SKM-1 treated with dmso at 0.1 percent for 144 hours (cell line): ENCODE measurements around the gene TMC6.
"Not testable (repeated sequence)": the region's sequence is repeated elsewhere in the genome, so short reads cannot be mapped to it uniquely, and the experiment has no call there.

Source experiments
- DNase-seq: peaks from one replicate; lab custom pipeline; 2025; ENCODE audit not compliant: unreplicated experiment; lab: John Stamatoyannopoulos, UW

Gene TMC6

DNA sequence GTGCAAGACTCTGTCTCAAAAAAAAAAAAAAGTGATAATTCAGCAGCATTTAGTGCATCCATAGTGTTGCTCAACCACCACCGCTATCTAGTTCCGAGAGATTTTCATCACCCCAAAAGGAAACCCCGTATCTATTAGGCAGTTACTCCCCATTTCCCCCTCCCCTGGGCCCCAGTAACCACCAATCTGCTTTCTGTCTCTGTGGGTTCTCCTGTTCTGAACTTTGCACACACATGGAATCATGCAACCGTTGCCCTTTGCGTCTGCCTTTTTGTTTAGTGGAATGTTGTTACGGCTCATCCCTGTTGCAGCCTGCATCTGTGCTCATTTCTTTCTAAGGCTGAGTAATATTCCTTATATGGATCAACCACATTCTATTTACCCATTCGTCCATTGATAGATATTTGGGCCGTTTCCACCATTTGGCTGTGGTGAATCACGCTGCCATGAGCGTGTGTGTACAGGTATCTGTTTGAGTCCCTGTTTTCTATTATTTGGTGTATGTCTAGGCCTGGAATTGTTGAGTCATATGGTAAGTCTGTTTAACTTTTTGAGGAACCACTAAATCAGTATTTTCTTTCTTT, 31.1 kb upstream of the TMC6 start:
- DNase-seq, result peak; percentile 70

- DNase-seq, result peak; percentile 86
Observed at GRCh38 chr17:78154903-78155811, 26.6 kb upstream of the TMC6 start.

DNA sequence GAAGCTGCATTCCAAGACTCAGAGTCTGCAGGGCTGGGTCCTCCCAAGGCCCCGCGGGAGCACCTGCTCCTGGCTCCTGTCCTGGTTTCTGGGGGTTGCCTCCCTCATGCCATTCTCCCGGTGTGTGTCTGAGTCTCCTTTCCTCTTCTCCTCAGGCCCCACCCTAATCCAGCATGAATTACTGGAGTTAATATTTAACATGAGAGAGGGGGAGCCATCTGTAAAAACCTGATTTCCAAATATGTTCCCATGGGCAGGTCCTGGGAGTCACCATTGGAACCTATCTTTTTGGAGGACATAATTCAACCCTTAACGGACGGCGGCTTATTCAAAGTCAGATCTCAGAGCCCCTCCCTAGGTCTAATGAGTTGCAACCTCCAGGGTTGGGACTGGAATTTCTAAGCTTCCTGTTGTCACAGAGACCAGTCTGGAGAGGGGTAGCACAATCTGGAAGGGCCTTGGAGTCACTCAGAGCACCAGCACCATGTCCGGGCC, 23.0 kb upstream of the TMC6 start:
- no peak for DNase-seq

GRCh38 chr17:78148286-78149016, 19.9 kb upstream of the TMC6 start:
- DNase-seq, result no peak

DNA sequence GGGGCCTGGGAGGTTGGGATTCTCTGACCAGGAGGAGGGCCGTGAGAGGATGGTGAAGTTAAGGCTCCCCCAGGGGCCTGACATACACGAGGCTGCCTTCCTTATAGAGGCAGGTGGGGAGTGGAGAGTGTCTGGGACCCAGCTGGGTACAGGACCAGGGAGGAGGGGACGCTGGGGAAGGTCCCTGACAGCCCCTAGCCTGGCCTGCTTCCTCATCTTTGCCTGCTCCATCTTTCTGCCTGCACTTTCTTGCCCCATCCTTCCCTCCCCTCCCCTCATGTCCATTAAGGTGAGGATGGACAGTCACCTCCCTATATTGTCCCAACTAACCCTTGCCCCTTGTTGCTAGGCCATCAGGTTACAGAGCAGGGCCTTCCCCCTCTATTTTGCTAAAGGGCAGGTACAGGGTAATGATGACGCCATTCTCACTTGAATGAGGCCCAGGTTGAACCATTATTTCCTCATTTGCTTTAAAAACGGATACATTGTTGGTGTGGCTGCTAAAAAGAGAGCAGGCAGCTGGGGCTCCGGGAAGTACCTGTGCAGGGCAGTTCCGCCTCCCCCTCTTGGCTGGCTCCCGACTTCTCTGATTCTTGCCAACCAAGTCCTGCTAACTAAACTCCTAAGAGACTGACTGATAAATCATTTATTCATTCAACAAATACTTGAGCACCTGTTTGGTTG, 18.9 kb upstream of the TMC6 start:
- peak; percentile 54 for DNase-seq

DNA sequence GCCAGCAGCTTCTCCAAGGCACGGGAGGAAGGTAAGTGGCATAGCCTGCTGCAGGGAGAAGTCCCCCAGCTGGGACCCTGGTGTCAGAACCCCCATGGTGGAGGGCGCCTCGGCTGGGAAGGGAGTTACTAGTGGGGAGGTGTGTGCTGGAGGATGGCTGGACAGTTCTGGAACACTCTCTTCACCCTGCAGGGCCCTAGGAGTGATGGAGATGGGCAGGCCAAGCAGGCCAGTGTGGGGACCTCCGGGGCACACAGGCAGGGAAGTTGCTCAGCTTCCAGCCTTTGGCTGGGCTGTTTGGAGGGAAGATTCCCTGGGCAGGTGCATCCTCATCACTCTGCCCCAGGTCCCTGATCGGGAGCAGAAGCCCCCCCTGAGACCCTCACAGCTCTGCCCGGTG, 18.3 kb upstream of the TMC6 start:
- DNase-seq, result no peak

- no peak for DNase-seq
Observed at GRCh38 chr17:78146471-78146869, 17.9 kb upstream of the TMC6 start.

- DNase-seq, result no peak
Observed at GRCh38 chr17:78144736-78145641, 16.4 kb upstream of the TMC6 start.

GRCh38 chr17:78144147-78144719, 15.7 kb upstream of the TMC6 start:
- DNase-seq, result peak; percentile 95

DNA sequence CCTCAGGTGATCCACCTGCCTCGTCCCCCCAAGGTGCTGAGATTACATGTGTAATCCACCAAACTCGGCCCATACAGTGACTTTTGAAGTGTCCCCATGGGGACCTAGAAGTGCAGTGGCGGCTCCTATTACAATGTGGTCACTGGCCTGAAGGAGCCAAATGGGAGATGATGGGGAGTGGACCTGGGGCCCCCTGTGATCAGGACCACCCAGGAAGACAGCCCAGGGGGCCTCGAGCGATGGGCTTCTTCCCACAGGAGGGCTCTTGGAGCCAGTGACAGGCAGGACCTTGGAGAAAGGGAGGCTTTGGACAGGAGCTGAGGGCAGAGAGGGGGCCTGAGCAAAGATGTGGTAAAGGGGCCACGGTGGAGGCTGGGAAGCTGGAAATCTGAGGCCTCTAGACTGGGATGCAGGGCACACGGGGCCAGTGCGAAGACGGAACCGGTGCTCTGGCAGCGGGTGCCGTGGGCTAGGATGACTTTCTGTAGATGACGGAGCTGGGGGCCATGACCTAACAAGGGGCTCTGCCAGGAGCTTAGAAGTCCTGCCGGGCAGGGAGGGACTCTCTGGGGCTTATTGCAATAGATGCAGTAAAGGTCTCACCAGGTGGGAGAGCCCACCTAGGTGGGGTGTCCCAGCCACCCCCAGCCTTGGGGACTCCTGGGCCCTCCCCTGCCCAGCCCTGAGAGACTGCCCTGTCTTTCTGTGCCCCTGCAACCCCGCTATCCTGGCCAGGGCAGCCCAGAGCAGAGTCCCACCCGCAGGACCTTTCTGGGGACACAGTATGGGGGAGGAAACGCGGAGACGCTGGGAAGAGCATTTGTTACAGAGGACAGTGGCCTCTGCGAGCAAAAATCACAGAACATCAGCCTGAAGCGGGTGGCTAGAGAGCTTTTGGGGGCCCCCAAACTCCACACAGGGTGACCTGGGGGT, 14.9 kb upstream of the TMC6 start:
- no peak for DNase-seq

- no peak for DNase-seq
Observed at GRCh38 chr17:78142119-78142861, 13.7 kb upstream of the TMC6 start.

DNA sequence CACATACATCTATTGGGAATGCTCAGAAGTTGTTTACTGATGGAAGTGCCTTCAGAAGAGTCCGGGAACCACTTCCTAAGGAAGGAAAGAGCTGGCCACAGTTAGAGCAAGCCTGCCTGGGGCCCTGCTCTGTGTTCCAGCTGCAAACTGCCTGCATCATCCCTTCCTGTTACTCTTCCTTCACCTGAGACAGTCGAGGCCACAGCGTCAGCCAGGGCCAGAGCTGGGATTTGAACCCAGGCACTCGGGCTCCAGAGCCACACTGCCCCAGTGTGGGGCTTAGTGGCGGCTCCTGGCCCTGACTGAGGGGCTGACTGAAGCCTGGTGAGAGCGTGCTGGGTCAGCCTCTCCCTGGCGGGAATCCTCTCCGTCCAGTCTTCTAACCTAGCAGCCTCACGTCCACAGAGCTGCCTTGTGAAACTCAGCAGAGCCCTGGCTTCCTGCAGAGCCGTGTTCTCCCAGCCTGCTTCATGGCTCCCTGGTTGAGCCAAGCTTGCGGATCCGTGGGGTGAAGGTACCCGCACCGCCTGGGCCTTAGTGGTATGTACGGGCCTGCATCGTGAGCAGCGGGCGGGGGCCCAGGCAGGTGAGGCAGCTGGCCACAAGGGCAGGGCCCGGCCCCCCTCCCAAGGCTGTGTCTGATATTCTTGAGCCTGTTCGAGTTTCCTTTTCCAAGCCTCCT, 13.0 kb upstream of the TMC6 start:
- no peak for DNase-seq

DNA sequence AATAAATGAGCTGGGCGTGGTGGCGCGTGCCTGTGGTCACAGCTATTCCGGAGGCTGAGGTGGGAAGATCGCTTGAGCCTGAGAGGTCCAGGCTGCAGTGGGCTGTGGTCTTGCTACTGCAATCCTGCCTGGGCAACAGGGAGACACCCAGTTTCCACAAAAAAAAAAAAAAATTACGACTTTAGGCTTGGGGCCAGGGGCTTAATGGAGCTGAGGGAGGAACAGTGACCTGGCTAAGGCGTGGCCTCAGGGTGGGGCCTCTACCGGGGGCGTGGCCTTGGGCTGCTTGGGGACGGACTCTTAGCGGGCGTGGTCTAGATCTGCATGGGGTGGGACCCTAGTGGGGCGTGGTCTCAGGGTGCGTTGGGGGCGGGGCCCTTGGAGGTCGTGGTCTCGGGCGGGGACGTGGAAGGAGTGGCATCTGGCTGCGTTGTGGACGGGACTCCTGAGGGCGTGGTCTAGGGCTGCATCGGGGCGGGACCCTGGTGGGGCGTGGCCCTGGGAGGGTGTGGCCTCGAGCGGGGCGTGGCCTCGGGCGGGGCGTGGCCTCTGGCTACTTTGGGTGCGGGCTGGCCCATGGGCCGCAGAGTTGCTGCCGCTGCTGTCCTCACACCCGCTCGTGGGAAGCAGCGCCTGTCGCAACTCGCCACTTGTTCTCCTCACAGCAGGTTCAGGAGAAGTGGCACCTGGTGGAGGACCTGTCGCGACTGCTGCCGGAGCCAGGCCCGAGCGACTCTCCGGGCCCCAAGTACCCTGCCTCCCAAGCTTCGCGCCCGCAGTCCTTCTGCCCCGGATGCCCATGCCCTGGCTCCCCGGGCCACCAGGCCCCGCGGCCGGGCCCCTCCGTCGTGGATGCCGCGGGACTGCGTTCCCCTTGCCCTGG, 11.9 kb upstream of the TMC6 start:
- DNase-seq, result peak; percentile 96

GRCh38 chr17:78139861-78140168, 11.3 kb upstream of the TMC6 start:
- DNase-seq, result not testable (repeated sequence)

GRCh38 chr17:78138204-78139060, 9.9 kb upstream of the TMC6 start:
- no peak for DNase-seq
